Measurements from ENCODE around the gene GMDS. TPM values are rescaled to one million over a fixed set of nuclear protein-coding genes. Genes with fewer than 3 reads are reported as not detected.

Gene GMDS
- total and polyA plus RNA-seq, 2 donors (not counting 1 experiment from before 2014, with no cell fraction given) = 11.5 to 16.4 TPM

- ATAC-seq (ENCODE audit: low read depth) = no peak
- Histone ChIP-seq H3K9ac (ENCODE audit: low read length) (no peak overlapping the region), H3K4me2 (replicated peaks; ENCODE audit: low read depth, low read length, poor library complexity, severe bottlenecking) (no peak overlapping the region), H3K4me3 (ENCODE audit: control extremely low read depth in 1 of 5, extremely low read depth in 1 of 5, insufficient read depth in 1 of 5, low read depth in 2 of 5, low read length in 4 of 5) (no peak overlapping the region), H3K4me1 (ENCODE audit: control insufficient read depth in 2 of 2, insufficient read depth in 2 of 2, low read length in 2 of 2) (no peaks in the 10 kb centered on the region), H4K20me1 (ENCODE audit: control insufficient read depth, insufficient read depth, low read length, poor library complexity, severe bottlenecking) (no peaks in the 10 kb centered on the region), H3K27me3 (replicated peaks in 1 of 4; ENCODE audit: control extremely low read depth in 1 of 4, control insufficient read depth in 3 of 4, insufficient read depth in 4 of 4, low read length in 3 of 4) (no peaks in the 10 kb centered on the region), H3K9me3 (ENCODE audit: control extremely low read depth in 1 of 3, control insufficient read depth in 2 of 3, insufficient read depth in 1 of 3, low read length in 2 of 3) (peaks cover 0 to 3% (median 3%) of the 10 kb centered on the region in 3 donors), H3K27ac (ENCODE audit: low read length in 2 of 2) (no peak overlapping the region), H3K36me3 (replicated peaks in 1 of 2; ENCODE audit: control extremely low read depth in 1 of 2, control insufficient read depth in 1 of 2, extremely low read depth in 1 of 2, insufficient read depth in 2 of 2, low read length in 1 of 2) (no peaks in the 10 kb centered on the region), H3K79me2 (ENCODE audit: control insufficient read depth, insufficient read depth, low read length) (no peaks in the 10 kb centered on the region), H2AFZ (ENCODE audit: insufficient read depth, low read depth, low read length, poor library complexity, severe bottlenecking) (no peak overlapping the region)
- Mint-ChIP-seq H3K27ac (no peak overlapping the region), H3K4me3 (no peak overlapping the region), H3K4me1 (no peaks in the 10 kb centered on the region), H3K9me3 (ENCODE audit: insufficient read depth) (no peaks in the 10 kb centered on the region), H3K27me3 (no peaks in the 10 kb centered on the region)
- intact Hi-C loops (cut with micrococcal nuclease) = no loop called here
- 96% methylated on average over 10 of the region's 13 CpGs for WGBS (ENCODE audit: insufficient coverage)
- POLR2A ChIA-PET = no interaction called here
- TF ChIP-seq EZH2 (IDR thresholded peaks at IDR 0.05; ENCODE audit: borderline replicate concordance, insufficient read depth, low read depth, low read length, poor library complexity, severe bottlenecking) (no peak), CTCF (IDR thresholded peaks at IDR 0.05) (no peak)
- CTCF ChIA-PET = no interaction called here
- DNase-seq = no peak
Measured at GRCh38 chr6:1840491-1841121, 404.8 kb downstream of the GMDS start.

DNA sequence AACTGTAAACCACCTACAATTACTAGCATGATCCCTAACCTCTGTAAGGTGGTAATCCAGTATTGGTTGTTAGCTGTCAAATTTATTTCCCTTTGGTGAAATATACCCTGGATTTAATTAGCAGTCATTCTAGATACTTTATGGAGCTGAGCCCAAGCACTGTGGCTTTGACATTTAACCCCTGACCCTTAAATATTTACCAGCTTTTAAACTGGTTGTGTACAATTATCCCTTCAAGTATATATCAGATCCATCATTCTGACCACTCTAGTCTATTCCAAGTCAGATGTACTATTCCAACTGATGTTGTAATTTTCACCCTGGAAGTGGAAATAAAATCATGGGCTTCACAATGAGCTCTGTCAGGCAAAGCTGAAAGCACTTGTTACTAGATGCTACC lies 406.0 kb downstream of the GMDS start:
- Histone ChIP-seq H3K9me3 (ENCODE audit: control extremely low read depth in 1 of 3, control insufficient read depth in 2 of 3, insufficient read depth in 1 of 3, low read length in 2 of 3) (no peaks in the 10 kb centered on the region), H3K27ac (ENCODE audit: low read length in 2 of 2) (no peak overlapping the region), H3K9ac (ENCODE audit: low read length) (no peak overlapping the region), H3K4me3 (ENCODE audit: control extremely low read depth in 1 of 5, extremely low read depth in 1 of 5, insufficient read depth in 1 of 5, low read depth in 2 of 5, low read length in 4 of 5) (no peak overlapping the region), H3K79me2 (ENCODE audit: control insufficient read depth, insufficient read depth, low read length) (no peaks in the 10 kb centered on the region), H3K4me1 (ENCODE audit: control insufficient read depth in 2 of 2, insufficient read depth in 2 of 2, low read length in 2 of 2) (no peaks in the 10 kb centered on the region), H3K36me3 (replicated peaks in 1 of 2; ENCODE audit: control extremely low read depth in 1 of 2, control insufficient read depth in 1 of 2, extremely low read depth in 1 of 2, insufficient read depth in 2 of 2, low read length in 1 of 2) (no peaks in the 10 kb centered on the region), H3K4me2 (replicated peaks; ENCODE audit: low read depth, low read length, poor library complexity, severe bottlenecking) (no peak overlapping the region), H3K27me3 (replicated peaks in 1 of 4; ENCODE audit: control extremely low read depth in 1 of 4, control insufficient read depth in 3 of 4, insufficient read depth in 4 of 4, low read length in 3 of 4) (no peaks in the 10 kb centered on the region), H4K20me1 (ENCODE audit: control insufficient read depth, insufficient read depth, low read length, poor library complexity, severe bottlenecking) (no peaks in the 10 kb centered on the region), H2AFZ (ENCODE audit: insufficient read depth, low read depth, low read length, poor library complexity, severe bottlenecking) (no peak overlapping the region)
- TF ChIP-seq EZH2 (IDR thresholded peaks at IDR 0.05; ENCODE audit: borderline replicate concordance, insufficient read depth, low read depth, low read length, poor library complexity, severe bottlenecking) (no peak), CTCF (IDR thresholded peaks at IDR 0.05) (no peak)
- ATAC-seq (ENCODE audit: low read depth) (no peak), DNase-seq (no peak)
- no peaks in the 10 kb centered on the region for H3K9me3 Mint-ChIP-seq (ENCODE audit: insufficient read depth)
- ChIA-PET POLR2A (no interaction called here), CTCF (no interaction called here)
- no peaks in the 10 kb centered on the region for H3K27me3 Mint-ChIP-seq
- H3K27ac Mint-ChIP-seq = no peak overlapping the region
- no peak overlapping the region for H3K4me3 Mint-ChIP-seq
- H3K4me1 Mint-ChIP-seq = no peaks in the 10 kb centered on the region
- intact Hi-C loops (cut with micrococcal nuclease) = no loop called here
